NCI-H1417 treated with DMSO at 0.1 percent for 48 hours (cell line): ENCODE data around the gene FMNL1.
"Not testable (repeated sequence)": the region's sequence is repeated elsewhere in the genome, so short reads cannot be mapped to it uniquely, and the experiment has no call there.

Experiments used
- DNase-seq: peaks from one replicate; lab custom pipeline; 2025; lab: John Stamatoyannopoulos, UW

FMNL1 gene, protein sequence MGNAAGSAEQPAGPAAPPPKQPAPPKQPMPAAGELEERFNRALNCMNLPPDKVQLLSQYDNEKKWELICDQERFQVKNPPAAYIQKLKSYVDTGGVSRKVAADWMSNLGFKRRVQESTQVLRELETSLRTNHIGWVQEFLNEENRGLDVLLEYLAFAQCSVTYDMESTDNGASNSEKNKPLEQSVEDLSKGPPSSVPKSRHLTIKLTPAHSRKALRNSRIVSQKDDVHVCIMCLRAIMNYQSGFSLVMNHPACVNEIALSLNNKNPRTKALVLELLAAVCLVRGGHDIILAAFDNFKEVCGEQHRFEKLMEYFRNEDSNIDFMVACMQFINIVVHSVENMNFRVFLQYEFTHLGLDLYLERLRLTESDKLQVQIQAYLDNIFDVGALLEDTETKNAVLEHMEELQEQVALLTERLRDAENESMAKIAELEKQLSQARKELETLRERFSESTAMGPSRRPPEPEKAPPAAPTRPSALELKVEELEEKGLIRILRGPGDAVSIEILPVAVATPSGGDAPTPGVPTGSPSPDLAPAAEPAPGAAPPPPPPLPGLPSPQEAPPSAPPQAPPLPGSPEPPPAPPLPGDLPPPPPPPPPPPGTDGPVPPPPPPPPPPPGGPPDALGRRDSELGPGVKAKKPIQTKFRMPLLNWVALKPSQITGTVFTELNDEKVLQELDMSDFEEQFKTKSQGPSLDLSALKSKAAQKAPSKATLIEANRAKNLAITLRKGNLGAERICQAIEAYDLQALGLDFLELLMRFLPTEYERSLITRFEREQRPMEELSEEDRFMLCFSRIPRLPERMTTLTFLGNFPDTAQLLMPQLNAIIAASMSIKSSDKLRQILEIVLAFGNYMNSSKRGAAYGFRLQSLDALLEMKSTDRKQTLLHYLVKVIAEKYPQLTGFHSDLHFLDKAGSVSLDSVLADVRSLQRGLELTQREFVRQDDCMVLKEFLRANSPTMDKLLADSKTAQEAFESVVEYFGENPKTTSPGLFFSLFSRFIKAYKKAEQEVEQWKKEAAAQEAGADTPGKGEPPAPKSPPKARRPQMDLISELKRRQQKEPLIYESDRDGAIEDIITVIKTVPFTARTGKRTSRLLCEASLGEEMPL

DNA sequence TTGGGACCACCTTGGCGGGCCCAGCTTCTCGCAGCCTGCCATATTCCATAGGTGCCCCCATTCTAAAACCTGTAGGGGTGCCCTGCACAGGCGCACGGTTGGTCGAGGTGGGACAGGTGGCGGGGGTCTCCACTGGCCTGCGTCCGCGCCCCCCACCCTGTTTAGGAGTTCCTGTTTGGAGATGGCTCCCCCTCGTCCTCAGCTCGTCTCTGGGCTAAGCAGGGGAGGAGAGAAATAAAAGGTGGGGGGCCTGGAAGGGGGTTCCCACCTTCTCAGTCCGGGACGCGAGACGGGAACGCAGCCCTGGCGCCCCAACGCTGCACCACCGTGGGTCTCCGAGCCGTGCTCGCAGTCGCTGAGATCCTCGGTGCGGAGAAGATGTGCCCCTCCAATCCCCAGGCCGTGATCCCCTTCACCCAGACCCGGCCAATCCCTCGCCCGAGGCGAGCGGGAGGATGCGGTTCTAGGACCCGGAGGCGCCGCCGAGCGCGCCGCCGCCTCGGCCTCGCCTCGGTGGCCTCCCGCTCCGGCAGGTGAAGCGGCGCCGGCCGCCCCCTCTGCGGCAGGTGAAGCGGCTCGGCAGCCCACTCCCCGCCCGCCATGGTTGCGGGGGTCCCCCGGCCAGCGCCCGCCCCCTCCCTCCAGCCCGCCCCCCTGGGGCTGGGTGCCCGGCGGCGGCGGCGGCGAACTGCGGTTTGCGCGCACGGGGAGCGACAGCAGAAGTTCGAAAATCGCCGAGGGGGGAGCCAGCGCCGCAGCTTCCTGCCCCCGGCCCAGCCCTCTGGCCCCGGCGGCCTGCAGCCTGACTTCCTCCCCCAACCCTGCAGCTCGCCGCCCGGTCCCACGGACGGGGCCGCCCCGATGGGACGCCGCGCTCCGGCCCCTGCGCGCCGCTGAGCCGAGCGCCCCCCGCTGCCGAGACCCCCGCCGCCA lies at the start of gene FMNL1:
Gene FMNL1, plus strand, starts transcription at position 805 of the 933 bp plus-strand sequence. CDS start 240 bp downstream, outside the sequence.
- DNase-seq, result no peak

DNA sequence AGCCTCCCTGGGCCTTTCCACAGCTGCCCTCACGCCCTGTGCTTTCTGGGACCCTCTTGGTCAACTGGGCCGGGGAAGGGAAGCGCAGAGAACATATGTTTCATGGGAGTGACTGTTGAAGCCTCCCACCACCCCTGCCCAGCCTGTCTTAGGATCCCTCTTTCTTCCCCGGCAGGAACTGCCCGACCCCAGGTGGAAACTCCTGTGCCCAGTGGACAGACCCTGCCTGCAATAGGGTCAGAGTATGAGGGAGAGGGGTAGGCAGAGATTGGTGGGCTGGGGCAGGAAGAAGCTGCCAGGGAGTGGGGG lies 49.5 kb upstream of the FMNL1 start:
- no peak for DNase-seq

GRCh38 chr17:45172541-45173286 lies 49.0 kb upstream of the FMNL1 start:
- DNase-seq, result no peak

GRCh38 chr17:45175759-45176115 lies 45.9 kb upstream of the FMNL1 start:
- DNase-seq, result no peak

GRCh38 chr17:45177563-45177962 lies 44.1 kb upstream of the FMNL1 start:
- no peak for DNase-seq

DNA sequence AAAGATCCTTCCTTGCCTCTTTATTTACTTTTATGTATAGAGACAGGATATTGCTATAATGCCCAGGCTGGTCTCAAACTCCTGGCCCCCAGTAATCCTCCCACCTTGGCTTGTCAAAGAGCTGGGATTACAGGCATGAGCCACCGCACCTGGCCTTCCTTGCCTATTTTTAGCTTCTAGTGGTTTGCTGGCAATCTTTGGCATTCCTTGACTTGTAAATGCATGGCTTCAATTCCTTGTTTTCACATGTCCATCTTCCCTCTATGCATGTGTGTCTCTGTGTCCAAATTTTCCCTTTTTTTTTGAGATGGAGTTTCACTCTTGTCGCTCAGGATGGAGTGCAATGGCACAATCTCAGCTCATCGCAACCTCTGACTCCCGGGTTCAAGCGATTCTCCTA lies 37.5 kb upstream of the FMNL1 start:
- DNase-seq, result no peak

DNA sequence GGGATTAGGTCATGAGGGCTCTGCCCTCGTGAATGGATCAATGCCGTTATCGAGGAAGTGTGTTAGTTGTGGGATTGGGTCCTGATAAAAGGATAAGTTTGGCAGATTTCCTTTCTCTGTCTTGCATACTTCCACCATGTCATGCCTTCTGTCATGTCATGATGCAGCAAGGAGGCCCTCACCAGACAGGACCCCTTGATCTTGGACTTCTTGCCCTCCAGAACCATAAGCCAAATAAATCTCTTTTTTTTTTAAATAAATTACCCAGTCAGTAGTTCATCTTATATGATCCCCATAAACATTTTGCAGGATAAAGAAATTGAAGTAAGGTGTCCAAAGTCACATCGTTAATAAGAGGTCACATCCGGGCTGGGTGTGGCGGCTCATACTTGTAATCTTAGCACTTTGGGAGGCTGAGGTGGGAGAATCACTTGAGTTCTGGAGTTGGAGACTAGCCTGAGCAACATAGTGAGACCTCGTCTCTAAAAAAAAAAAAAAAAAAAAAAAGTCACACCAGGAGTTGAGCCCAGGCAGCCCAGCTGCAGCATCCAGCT lies 34.8 kb upstream of the FMNL1 start:
- DNase-seq, result no peak

GRCh38 chr17:45189009-45189408 lies 32.7 kb upstream of the FMNL1 start:
- no peak for DNase-seq

- DNase-seq, result no peak
Measured at GRCh38 chr17:45190503-45191255, 31.0 kb upstream of the FMNL1 start.

DNA sequence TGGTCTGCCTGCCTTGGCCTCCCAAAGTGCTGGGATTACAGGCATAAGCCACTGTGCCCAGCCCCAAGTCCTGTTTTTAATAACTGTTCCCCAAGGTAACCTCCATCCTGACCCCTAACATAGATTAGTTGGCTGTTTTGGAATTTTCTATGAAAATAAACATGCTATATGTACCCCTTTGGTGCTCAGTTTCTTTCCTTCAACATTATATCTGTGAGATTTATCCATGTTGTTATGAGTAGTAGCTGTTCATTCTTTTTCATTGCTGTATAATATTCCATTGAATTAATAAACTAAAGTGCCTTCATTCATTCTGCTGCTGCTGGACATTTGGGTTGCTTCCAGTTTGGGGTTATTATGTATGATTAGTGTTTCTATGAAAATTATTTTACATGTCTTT lies 26.3 kb upstream of the FMNL1 start:
- no peak for DNase-seq

GRCh38 chr17:45197108-45197507 lies 24.6 kb upstream of the FMNL1 start:
- DNase-seq, result no peak

DNA sequence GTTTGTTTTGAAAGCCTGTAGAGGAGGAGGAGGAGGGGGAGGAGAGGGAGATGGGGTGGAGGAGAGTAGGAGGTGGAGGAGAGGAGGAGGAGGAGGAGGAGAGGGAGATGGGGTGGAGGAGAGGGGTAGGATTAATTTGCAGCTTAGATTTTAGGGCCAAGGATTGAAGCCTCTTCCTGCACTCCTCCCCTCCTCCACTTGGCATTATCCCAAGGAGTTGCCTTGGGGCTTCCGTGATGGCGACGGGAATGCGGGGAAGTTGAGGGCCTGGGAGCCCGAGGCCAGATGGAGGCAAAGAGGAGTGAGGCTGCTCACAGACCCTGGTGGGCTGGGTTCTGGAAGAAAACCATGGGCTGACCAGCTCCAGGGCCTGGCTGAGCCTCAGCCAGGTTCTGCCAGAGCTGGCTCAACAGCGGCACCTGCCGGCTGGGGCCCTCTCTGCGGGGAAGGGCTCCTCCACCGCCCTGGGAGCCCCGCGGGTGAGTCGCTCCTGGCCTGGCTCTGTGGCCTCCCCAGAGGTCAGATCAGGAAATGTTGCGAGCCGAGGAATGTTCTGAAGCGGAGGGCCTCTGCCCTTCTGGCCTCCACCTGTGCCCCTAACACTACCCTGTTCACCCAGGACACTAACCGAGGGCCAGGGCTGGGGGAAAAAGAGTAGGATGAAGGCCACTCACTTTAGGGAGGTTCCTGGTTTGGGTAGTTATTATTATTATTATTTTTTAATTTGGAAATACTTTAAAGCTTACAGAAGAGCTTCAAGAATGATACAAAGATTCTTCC lies 23.9 kb upstream of the FMNL1 start:
- DNase-seq, result peak; percentile 29

- DNase-seq, result no peak
Measured at GRCh38 chr17:45200701-45201100, 21.0 kb upstream of the FMNL1 start.

- DNase-seq, result no peak
Measured at GRCh38 chr17:45201457-45201856, 20.2 kb upstream of the FMNL1 start.

DNA sequence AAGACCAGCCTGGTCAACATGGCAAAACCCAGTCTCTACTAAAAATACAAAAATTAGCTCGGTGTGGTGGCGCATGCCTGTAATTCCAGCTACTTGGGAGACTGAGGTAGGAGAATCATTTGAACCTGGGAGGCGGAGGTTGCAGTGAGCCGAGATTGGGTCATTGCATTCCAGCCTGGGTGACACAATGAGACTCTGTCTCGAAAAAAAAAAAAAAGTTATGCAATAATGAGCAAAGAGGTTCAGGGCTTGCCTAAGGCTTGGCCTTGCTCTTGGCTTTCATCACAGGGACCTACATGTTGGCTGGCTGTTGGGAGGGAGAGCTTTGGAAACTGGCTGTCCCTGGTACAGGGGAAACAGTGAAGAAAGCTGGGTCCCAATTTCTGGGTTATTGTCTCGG lies 19.8 kb upstream of the FMNL1 start:
- not testable (repeated sequence) for DNase-seq

DNA sequence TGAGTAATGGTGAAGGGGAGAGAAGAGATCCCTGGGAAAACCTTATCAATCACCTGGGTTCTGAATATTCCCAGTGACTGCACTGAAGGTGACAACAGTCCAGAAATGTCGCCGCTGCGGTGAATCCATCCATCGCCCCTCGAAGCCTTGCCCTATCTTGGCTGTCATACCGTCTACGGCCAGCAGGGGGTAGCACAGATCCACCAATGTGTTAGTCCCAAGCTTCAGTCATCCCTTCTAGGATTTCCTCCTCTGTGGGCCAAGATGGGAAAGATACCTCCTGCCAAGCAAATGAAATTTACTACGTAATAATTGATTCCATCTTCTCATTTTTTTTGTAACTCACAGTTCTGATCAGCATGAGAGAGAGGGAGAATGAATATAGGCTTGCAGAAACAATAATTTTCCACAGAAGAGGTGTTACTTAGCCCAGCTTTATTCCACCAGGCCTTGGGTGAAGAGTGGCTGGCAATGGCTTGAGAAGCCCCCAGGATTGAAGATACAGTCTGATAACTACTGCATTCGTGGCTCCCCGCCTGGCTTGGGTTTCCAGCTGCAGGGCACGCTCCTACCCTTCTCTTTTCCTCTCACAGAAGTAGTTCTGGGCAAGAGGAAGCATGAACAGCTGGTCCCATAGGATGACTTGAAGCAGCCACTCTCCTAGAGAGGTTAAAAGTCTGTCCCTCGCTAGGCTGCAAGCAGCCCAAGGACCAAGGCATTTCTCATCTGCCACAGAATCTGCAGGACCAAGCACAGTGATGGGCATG lies 2.6 kb upstream of the FMNL1 start:
- DNase-seq, result peak; percentile 60

DNA sequence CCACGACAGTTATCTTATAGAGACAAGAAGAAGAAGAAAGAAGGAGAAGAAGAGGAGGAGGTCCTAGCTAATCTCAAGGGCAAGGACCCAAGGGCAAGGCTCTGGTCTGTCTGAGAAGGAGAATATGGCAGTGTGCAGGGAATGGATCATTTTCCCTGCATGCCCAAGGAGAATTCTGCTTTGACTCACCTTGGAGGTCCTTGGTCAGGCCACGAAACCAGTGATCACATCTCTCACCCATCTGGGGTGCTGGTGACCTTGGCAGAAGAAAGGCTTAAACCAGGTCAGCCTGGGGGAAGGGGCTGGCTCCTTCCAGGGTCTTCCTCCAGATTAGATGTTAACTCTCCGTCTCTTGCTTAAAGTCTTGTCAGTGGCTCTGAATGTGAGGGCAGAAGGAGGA lies 1.6 kb upstream of the FMNL1 start:
- DNase-seq, result no peak

DNA sequence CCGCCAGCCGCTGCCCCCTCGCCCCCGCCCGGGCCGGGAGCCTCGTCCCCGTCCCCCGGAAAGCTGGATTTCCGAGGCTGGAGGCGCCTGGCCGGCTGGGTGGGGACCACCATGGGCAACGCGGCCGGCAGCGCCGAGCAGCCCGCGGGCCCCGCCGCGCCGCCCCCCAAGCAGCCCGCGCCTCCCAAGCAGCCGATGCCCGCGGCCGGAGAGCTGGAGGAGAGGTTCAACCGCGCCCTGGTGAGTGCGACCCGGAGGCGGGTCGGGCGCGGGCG lies 266 bp downstream of the FMNL1 start:
- no peak for DNase-seq
